Neural crest cell (in vitro differentiated cells): ENCODE measurements around the gene MED16. TPM values are rescaled to one million over a fixed set of nuclear protein-coding genes. Genes with fewer than 3 reads are reported as not detected.
"Not testable (repeated sequence)": the region's sequence is repeated elsewhere in the genome, so short reads cannot be mapped to it uniquely, and the experiment has no call there.

ENCODE experiments used
- DNase-seq: peaks from one replicate; pipeline ENCODE4 v3.0.0; 2021; ENCODE audit warnings: low read depth, mixed read lengths, low spot score
- H3K27ac Mint-ChIP-seq: one replicate; pipeline ENCODE4 v1.8.0; 2021; ENCODE audit warnings: mild to moderate bottlenecking, mixed read lengths; ENCODE audit not compliant: unreplicated experiment
- H3K27me3 Mint-ChIP-seq: 2 replicates; pipeline ENCODE4 v1.8.0; 2021; ENCODE audit warnings: low read depth, mild to moderate bottlenecking, mixed read lengths
- H3K36me3 Mint-ChIP-seq: 2 replicates; pipeline ENCODE4 v1.8.0; 2021; ENCODE audit warnings: low read depth, mild to moderate bottlenecking, mixed read lengths
- H3K4me1 Mint-ChIP-seq: 2 replicates; pipeline ENCODE4 v1.8.0; 2021; ENCODE audit warnings: mixed read lengths
- H3K4me3 Mint-ChIP-seq: one replicate; pipeline ENCODE4 v1.8.0; 2021; ENCODE audit warnings: mild to moderate bottlenecking, mixed read lengths
- H3K9me3 Mint-ChIP-seq: 2 replicates; pipeline ENCODE4 v1.8.0; 2021; ENCODE audit warnings: mixed read lengths
- total RNA-seq: library from RNA; stranded (reverse); gene quantifications from 2 replicates; pipeline ENCODE4 v1.2.1, GENCODE V29; 2021
- TF ChIP-seq, protein P1 (sequence below): fragments of 200-600 bp; sonication (generic); conservative IDR thresholded peaks from 2 replicates; pipeline ENCODE4 v1.5.0; 2021; ENCODE audit warnings: antibody characterized with exemption, mild to moderate bottlenecking

The MED16 gene
- total RNA-seq, 1 donor from 2014 or later = 77.7 TPM

DNA sequence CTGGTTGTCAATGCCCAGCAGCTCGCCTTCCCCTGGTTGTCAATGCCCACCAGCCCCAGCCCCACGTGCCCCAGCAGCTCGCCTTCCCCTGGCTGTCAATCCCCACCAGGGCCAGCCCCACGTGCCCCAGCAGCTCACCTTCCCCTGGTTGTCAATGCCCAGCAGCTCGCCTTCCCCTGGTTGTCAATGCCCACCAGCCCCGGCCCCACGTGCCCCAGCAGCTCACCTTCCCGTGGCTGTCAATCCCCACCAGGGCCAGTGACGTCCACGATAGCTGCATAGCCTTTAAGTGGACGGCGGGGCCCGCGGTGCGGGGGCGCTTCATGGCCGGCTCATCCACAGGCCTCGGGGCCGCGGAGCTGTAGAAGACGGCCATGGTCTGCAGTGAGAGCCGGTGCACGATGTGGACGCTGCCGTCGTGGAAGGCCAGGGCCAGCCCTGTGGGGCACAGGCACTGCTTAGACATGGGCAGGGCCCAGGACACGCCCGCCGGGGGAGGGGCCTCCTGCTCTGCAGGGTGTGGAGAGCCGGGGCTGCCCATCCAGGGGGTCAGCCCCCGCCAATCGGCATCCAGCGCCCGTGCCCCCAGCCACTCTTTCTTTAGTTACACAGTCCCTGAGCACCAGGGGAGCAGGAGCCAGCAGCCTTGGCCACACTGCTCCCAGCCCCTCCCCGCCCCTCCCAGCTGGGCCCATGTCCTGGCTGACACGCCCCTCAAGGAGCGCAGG lies 13.1 kb downstream of the MED16 start:
- TF ChIP-seq, protein P1, sequence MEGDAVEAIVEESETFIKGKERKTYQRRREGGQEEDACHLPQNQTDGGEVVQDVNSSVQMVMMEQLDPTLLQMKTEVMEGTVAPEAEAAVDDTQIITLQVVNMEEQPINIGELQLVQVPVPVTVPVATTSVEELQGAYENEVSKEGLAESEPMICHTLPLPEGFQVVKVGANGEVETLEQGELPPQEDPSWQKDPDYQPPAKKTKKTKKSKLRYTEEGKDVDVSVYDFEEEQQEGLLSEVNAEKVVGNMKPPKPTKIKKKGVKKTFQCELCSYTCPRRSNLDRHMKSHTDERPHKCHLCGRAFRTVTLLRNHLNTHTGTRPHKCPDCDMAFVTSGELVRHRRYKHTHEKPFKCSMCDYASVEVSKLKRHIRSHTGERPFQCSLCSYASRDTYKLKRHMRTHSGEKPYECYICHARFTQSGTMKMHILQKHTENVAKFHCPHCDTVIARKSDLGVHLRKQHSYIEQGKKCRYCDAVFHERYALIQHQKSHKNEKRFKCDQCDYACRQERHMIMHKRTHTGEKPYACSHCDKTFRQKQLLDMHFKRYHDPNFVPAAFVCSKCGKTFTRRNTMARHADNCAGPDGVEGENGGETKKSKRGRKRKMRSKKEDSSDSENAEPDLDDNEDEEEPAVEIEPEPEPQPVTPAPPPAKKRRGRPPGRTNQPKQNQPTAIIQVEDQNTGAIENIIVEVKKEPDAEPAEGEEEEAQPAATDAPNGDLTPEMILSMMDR = no peak
- Mint-ChIP-seq H3K36me3 (no peaks in the 10 kb centered on the region), H3K9me3 (no peaks in the 10 kb centered on the region), H3K4me3 (no peak overlapping the region), H3K27ac (no peak overlapping the region), H3K4me1 (no peaks in the 10 kb centered on the region), H3K27me3 (no peaks in the 10 kb centered on the region)
- DNase-seq = no peak

- not testable (repeated sequence) for H3K9me3 Mint-ChIP-seq, H3K4me1 Mint-ChIP-seq, H3K27ac Mint-ChIP-seq, H3K36me3 Mint-ChIP-seq, H3K27me3 Mint-ChIP-seq, DNase-seq, H3K4me3 Mint-ChIP-seq
Measured at GRCh38 chr19:878751-879561, 14.0 kb downstream of the MED16 start.

- not testable (repeated sequence) for H3K9me3 Mint-ChIP-seq, H3K36me3 Mint-ChIP-seq, H3K4me1 Mint-ChIP-seq, DNase-seq, H3K27me3 Mint-ChIP-seq, H3K27ac Mint-ChIP-seq, H3K4me3 Mint-ChIP-seq
Measured at GRCh38 chr19:877992-878660, 14.9 kb downstream of the MED16 start.

DNA sequence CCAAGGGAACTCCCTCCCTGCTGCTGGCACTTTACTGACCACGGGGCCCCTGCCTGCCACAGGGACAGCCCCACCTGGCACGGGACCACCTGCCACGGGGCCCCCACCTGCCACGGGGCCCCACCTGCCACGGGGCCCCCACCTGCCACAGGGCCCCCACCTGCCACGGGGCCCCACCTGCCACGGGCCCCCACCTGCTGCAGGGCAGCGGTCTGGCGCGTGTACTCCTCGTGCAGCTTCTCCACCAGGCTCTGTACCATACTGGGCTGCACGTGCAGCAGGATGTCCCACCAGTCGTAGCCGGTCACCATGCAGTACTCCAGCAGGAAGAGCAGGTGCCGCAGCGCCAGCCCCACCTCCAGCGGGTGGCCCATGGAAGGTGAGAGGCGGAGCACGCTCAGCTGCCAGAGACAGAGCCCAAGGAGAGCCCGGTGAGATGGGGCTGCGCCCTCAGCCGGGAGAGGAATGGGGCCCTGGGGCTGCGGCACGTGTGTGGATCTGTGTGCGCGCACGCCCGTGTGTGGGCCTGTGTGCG lies 16.1 kb downstream of the MED16 start:
- no peaks in the 10 kb centered on the region for H3K9me3 Mint-ChIP-seq
- no peaks in the 10 kb centered on the region for H3K4me1 Mint-ChIP-seq
- H3K27ac Mint-ChIP-seq = no peak overlapping the region
- H3K4me3 Mint-ChIP-seq = no peak overlapping the region
- H3K27me3 Mint-ChIP-seq = peaks cover 2% of the 10 kb centered on the region
- no peaks in the 10 kb centered on the region for H3K36me3 Mint-ChIP-seq
- TF ChIP-seq, protein P1 = no peak
- DNase-seq = no peak

DNA sequence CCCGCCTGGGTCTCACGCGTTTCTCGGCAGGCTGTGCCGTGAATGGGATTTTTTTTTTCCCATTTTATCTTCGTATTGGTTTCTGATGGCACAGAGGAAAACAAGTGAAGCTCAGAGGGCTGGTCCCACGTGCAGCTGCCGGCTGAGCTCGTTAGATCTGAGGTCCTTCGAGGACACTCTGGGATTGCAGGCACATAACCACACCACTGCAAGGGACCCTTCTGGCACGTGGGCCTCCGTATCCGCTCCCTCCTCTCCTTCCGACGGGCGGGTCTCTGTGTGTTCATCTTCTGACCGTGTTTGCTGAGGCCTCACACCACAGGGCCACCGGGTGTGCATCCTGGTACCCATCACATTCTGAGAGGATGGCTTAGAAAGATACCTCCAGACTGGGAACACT lies 16.9 kb downstream of the MED16 start:
- Mint-ChIP-seq H3K4me1 (no peaks in the 10 kb centered on the region), H3K9me3 (no peaks in the 10 kb centered on the region), H3K4me3 (no peak overlapping the region), H3K27ac (no peak overlapping the region), H3K27me3 (peaks cover 5% of the 10 kb centered on the region), H3K36me3 (no peaks in the 10 kb centered on the region)
- TF ChIP-seq, protein P1 = no peak
- no peak for DNase-seq

- Mint-ChIP-seq H3K4me1 (no peaks in the 10 kb centered on the region), H3K9me3 (no peaks in the 10 kb centered on the region), H3K4me3 (no peak overlapping the region), H3K27ac (no peak overlapping the region), H3K27me3 (peaks cover 5% of the 10 kb centered on the region), H3K36me3 (peaks cover under 1% of the 10 kb centered on the region)
- TF ChIP-seq, protein P1 = no peak
- no peak for DNase-seq
Measured at GRCh38 chr19:875265-875879, 17.6 kb downstream of the MED16 start.
